ENCODE data around the gene KTN1.

DNA sequence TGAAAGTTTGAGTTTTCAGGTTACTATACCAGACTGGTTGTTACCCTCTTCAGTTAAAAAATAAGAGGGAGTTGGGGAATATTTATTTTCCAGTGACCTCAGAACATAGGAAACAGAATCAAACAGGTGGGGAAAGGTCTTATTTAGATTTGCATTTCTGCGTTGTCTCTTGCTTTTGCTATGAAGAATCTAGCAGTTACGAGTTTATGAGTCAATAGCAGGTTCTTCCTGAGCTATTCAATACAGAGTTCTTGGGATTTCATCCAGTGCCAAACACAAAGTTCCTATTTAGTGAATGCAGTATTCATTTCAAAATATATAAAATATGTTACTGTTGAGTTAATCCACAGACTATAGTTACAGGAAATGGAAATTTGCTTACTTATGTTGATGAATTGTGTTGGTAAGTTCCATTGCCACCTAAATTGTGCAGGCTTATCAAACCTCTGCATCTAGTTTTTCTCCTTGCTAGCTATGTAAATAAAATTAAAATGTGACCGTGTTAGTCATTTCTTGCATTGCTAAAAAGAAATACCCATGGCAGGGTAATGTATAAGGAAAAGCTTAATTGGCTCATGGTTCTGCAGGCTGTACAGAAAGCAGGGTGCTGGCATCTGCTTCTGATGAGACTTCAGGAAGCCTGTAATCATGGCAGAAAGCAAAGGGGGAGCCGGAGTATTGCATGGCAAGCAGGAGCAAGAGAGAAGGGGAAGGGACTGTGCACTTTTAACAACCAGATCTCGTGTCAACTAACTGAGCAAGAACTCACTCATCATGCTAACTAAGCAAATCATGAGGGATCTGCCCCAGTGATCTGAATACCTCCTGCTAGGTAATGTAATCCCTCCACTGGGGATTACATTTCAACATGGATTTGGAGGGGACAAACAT, 110.2 kb downstream of the KTN1 start:
- TF ChIP-seq, protein P1, sequence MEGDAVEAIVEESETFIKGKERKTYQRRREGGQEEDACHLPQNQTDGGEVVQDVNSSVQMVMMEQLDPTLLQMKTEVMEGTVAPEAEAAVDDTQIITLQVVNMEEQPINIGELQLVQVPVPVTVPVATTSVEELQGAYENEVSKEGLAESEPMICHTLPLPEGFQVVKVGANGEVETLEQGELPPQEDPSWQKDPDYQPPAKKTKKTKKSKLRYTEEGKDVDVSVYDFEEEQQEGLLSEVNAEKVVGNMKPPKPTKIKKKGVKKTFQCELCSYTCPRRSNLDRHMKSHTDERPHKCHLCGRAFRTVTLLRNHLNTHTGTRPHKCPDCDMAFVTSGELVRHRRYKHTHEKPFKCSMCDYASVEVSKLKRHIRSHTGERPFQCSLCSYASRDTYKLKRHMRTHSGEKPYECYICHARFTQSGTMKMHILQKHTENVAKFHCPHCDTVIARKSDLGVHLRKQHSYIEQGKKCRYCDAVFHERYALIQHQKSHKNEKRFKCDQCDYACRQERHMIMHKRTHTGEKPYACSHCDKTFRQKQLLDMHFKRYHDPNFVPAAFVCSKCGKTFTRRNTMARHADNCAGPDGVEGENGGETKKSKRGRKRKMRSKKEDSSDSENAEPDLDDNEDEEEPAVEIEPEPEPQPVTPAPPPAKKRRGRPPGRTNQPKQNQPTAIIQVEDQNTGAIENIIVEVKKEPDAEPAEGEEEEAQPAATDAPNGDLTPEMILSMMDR (IDR thresholded peaks at IDR 0.05), result no peak
- TF ChIP-seq POLR2A (IDR thresholded peaks at IDR 0.05), result no peak
- TF ChIP-seq POLR2AphosphoS5 (IDR thresholded peaks at IDR 0.05), result no peak

Measured in breast epithelium (tissue), 3 donors.